GM12892 (cell line): Measurements from ENCODE around the gene ARHGEF12.

Source experiments
- POLR2A ChIP-seq: IDR thresholded peaks from 2 replicates; pipeline ENCODE4 v1.6.1; 2011; ENCODE audit warnings: low read depth, low read length, control low read depth
- POLR2AphosphoS5 ChIP-seq: IDR thresholded peaks from 2 replicates; pipeline ENCODE4 v1.6.1; 2011; ENCODE audit warnings: low read depth, low read length, control low read depth
- TAF1 ChIP-seq: IDR thresholded peaks from 2 replicates; pipeline ENCODE4 v1.6.1; 2011; ENCODE audit warnings: low read depth, mild to moderate bottlenecking, control low read depth, low read length, borderline replicate concordance

DNA sequence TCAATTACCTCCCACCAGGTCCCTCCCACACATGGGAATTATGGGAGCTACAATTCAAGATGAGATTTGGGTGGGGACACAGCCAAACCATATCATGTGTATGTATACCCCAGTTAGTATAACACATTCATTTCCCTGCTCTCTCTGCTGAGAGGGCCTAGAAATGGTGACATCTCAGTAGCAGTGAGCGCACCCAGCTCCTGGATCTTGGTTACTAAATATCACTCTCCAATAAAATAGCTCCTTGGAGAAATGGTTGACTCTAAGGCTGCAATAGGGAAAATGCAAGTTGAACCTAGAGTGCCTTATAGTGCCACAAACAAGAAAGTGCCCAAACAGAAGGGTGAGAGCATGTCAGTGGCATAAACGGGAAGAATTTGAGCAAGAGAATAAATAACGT is 59.6 kb downstream of the ARHGEF12 start:
- TF ChIP-seq POLR2A = no peak
- TF ChIP-seq POLR2AphosphoS5 = no peak
- TF ChIP-seq TAF1 = no peak
